CD4-positive, alpha-beta memory T cell (primary cell): ENCODE measurements around the gene CLDN9. TPM values are rescaled to one million over a fixed set of nuclear protein-coding genes. Genes with fewer than 3 reads are reported as not detected.

ENCODE experiments used
- CTCF ChIA-PET: fragments of 350-600 bp; sonication (Branson Sonifier 250); formaldehyde crosslinking; loops from one replicate; lab custom pipeline; 2021; ENCODE audit warnings: inconsistent platforms; ENCODE audit not compliant: partially characterized antibody; lab: Charles Lee
- POLR2A ChIA-PET: fragments of 350-600 bp; sonication (Branson Sonifier 250); formaldehyde crosslinking; loops from one replicate; lab custom pipeline; 2021; ENCODE audit not compliant: partially characterized antibody; lab: Charles Lee
- DNase-seq, 5 donors: peaks; one replicate each; pipeline versions ENCODE4 v3.0.0 to v3.0.0-alpha.2; 2020 to 2022; ENCODE audit warnings: mixed read lengths in 1 of 5
- H3K27ac ChIP-seq: one replicate; pipeline ENCODE4 v1.7.0; 2013; ENCODE audit warnings: low read depth, low read length
- H3K27me3 ChIP-seq: 2 replicates; pipeline ENCODE4 v1.7.0; 2013; ENCODE audit warnings: mild to moderate bottlenecking, low read length, moderate library complexity; ENCODE audit not compliant: insufficient read depth
- H3K36me3 ChIP-seq: 2 replicates; pipeline ENCODE4 v1.7.0; 2013; ENCODE audit warnings: mild to moderate bottlenecking, low read length, moderate library complexity; ENCODE audit not compliant: insufficient read depth
- H3K4me1 ChIP-seq: 2 replicates; pipeline ENCODE4 v1.7.0; 2013; ENCODE audit warnings: mild to moderate bottlenecking, low read length, moderate library complexity; ENCODE audit not compliant: insufficient read depth
- H3K4me3 ChIP-seq, 2 donors: one replicate each; pipeline ENCODE4 v1.7.0; 2013; ENCODE audit warnings: low read length in 2 of 2, mild to moderate bottlenecking in 1 of 2
- H3K9me3 ChIP-seq, 2 donors: one replicate each; pipeline ENCODE4 v1.7.0; 2013; ENCODE audit warnings: low read length in 2 of 2, control low read depth in 1 of 2; ENCODE audit not compliant: control insufficient read depth in 1 of 2
- H3K27ac Mint-ChIP-seq, 7 donors: one replicate each; pipeline ENCODE4 v1.8.0; 2020 to 2021; ENCODE audit warnings: mixed read lengths in 7 of 7, mild to moderate bottlenecking in 6 of 7, inconsistent platforms in 3 of 7, moderate library complexity in 3 of 7
- H3K27me3 Mint-ChIP-seq, 2 donors: one replicate each; pipeline ENCODE4 v1.8.0; 2020 to 2021; ENCODE audit warnings: mixed read lengths in 2 of 2
- H3K36me3 Mint-ChIP-seq, 2 donors: one replicate each; pipeline ENCODE4 v1.8.0; 2020 to 2021; ENCODE audit warnings: mixed read lengths in 2 of 2, inconsistent platforms in 1 of 2, mild to moderate bottlenecking in 1 of 2
- H3K4me1 Mint-ChIP-seq, 4 donors: one replicate each; pipeline ENCODE4 v1.8.0; 2020 to 2021; ENCODE audit warnings: mixed read lengths in 4 of 4, mild to moderate bottlenecking in 1 of 4
- H3K4me3 Mint-ChIP-seq, 8 donors: one replicate each; pipeline ENCODE4 v1.8.0; 2020 to 2021; ENCODE audit warnings: mixed read lengths in 8 of 8, mild to moderate bottlenecking in 7 of 8, moderate library complexity in 6 of 8, inconsistent platforms in 3 of 8
- H3K9me3 Mint-ChIP-seq, 8 donors: one replicate each; pipeline ENCODE4 v1.8.0; 2020 to 2021; ENCODE audit warnings: mixed read lengths in 8 of 8, mild to moderate bottlenecking in 5 of 8, inconsistent platforms in 3 of 8, moderate library complexity in 1 of 8
- intact Hi-C: fragments of 100-400 bp; cut with micrococcal nuclease; formaldehyde crosslinking; loops from one replicate; pipeline ENCODE4 v1.15.1; 2023
- polyA plus RNA-seq, 2 donors: library from polyadenylated mRNA; unstranded; fragments of 300-500 nt; fragmentation: Illumina TruSeq; gene quantifications; one replicate each; pipeline ENCODE4 v1.2.3, GENCODE V29; 2021
- total RNA-seq, 2 experiments: library from RNA; stranded (reverse); gene quantifications; one replicate each; pipeline ENCODE4 v1.2.3, GENCODE V29; 2021

Gene CLDN9
- total and polyA plus RNA-seq, 4 experiments from 2014 or later: not detected

DNA sequence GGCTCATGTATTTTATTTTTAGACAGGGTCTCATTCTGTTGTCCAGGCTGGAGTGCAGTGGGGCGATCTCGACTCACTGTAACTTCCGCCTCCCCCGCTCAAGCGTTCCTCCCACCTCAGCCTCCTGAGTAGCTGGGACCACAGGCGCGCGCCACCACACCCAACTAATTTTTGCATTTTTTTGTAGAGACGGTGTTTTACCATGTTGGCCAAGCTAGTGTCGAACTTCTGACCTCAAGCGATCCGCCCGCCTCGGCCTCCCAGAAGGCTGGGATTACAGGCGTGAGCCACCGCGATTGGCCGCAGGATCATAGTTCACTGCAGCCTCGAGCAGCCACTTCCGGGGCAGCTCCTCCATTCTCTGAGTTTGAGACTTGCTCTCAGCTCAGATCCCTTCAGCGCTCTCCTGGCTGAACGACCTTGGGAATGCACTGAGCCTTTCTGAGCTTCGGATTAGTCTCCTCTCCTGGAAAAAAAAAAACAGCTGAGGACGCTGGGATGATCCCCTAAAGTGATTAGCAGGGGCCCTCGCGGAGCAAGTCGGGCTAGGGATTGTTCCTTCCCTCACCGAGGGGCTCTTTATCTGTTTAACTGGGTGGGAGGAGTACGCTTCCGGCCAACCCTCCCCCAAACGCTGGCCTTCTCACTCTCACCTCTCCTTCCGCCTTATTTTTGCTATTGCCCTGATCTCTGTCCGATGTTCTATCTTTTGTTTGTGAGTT lies 31.4 kb upstream of the CLDN9 start:
- Mint-ChIP-seq H3K27me3 (peaks cover 2% of the 10 kb centered on the region in 2 donors), H3K9me3 (no peaks in the 10 kb centered on the region), H3K4me3 (peak overlapping the region; percentile 79 to 87 (median 84)), H3K36me3 (peaks cover 0 to 1% of the 10 kb centered on the region in 2 donors), H3K4me1 (peaks cover 0 to 14% (median 6%) of the 10 kb centered on the region in 4 donors), H3K27ac (peak overlapping the region in 5 of 7 donors; percentile 55 to 89 (median 68))
- POLR2A ChIA-PET: interaction anchor here (0.6 to 5.4 kb wide), 7 partner anchors 14 to 148 kb away, joined by 3 to 49 read pairs (median 5); partner anchors contain the start of genes FLYWCH1, FLYWCH2, KREMEN2 and PAQR4
- Histone ChIP-seq H3K27me3 (no peaks in the 10 kb centered on the region), H3K4me1 (peaks cover 16% of the 10 kb centered on the region), H3K36me3 (no peaks in the 10 kb centered on the region), H3K4me3 (peak overlapping the region in 1 of 2 donors; percentile 73), H3K9me3 (no peaks in the 10 kb centered on the region), H3K27ac (no peak overlapping the region)
- DNase-seq: no peak
- intact Hi-C loops: no loop called here
- CTCF ChIA-PET: interaction anchor here (0.8 to 1.2 kb wide), 4 partner anchors 9 to 96 kb away, joined by 3 to 4 read pairs (median 3); no protein-coding TSS in a partner anchor

DNA sequence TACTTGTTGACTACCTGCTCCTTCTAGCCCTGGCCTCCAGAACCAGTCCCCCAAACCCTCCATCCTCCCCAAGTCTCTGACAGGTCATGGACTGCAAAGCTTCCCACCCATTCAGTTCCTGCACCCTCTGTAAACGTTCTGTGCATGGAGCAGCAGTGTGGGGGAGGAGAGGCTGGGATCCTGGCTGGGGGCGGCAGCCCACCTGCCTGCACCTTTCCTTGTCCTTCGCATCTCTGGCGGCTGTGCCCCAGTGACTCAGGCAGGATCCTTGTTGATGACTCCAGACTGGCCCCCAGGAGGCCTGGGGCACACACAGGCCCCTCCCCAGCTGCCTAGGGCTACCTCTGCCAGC lies 30.8 kb upstream of the CLDN9 start:
- Mint-ChIP-seq H3K27me3 (peaks cover 2% of the 10 kb centered on the region in 2 donors), H3K4me1 (peaks cover 0 to 14% (median 6%) of the 10 kb centered on the region in 4 donors), H3K36me3 (peaks cover 0 to 1% of the 10 kb centered on the region in 2 donors), H3K27ac (peak overlapping the region in 3 of 7 donors; percentile 58 to 69 (median 68)), H3K4me3 (peak overlapping the region; percentile 79 to 87 (median 84)), H3K9me3 (no peaks in the 10 kb centered on the region)
- Histone ChIP-seq H3K4me1 (peaks cover 16% of the 10 kb centered on the region), H3K27me3 (no peaks in the 10 kb centered on the region), H3K4me3 (no peak overlapping the region), H3K36me3 (no peaks in the 10 kb centered on the region), H3K9me3 (no peaks in the 10 kb centered on the region), H3K27ac (no peak overlapping the region)
- CTCF ChIA-PET: interaction anchor here (0.9 to 1.2 kb wide), 3 partner anchors 20 to 96 kb away, joined by 3 to 4 read pairs (median 3); partner anchors contain the start of gene FLYWCH1
- DNase-seq: no peak
- POLR2A ChIA-PET: interaction anchor here (5.4 kb wide), 1 partner anchor 14 kb away, joined by 49 read pairs; the partner anchor contains the start of genes KREMEN2 and PAQR4
- intact Hi-C loops: no loop called here

DNA sequence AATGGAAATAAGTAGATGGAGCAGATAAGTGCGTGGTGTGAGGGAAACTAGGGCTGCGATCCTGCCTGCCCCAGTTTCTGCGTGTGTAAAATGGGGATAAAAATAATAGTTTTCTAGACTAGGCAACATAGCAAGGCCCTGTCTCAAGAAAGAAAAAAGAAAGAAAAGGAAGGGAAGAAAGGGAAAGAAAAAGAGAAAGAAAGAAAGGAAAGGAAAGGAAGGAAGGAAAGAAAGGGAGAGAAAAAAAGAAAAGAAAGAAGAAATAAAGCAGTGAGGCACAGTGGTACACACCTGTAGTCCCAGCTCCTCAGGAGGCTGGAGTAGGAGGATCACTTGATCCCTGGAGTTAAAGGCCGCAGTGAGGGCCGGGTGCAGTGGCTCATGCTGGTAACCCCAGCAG lies 30.3 kb upstream of the CLDN9 start:
- Mint-ChIP-seq H3K9me3 (no peaks in the 10 kb centered on the region), H3K4me3 (peak overlapping the region in 1 of 8 donors; percentile 27), H3K36me3 (peaks cover 0 to 1% of the 10 kb centered on the region in 2 donors), H3K4me1 (peaks cover 0 to 14% (median 6%) of the 10 kb centered on the region in 4 donors), H3K27me3 (peaks cover 0 to 2% of the 10 kb centered on the region in 2 donors), H3K27ac (peak overlapping the region in 2 of 7 donors; percentile 12 to 58)
- H3K36me3 ChIP-seq: no peaks in the 10 kb centered on the region
- no peaks in the 10 kb centered on the region for H3K9me3 ChIP-seq
- peaks cover 16% of the 10 kb centered on the region for H3K4me1 ChIP-seq
- no peak overlapping the region for H3K27ac ChIP-seq
- no peak overlapping the region for H3K4me3 ChIP-seq
- no peak for DNase-seq
- H3K27me3 ChIP-seq: no peaks in the 10 kb centered on the region
- CTCF ChIA-PET: interaction anchor here (0.7 to 1.4 kb wide), 7 partner anchors 17 to 302 kb away, joined by 3 read pairs; partner anchors contain the start of gene FLYWCH1
- intact Hi-C loops: no loop called here
- POLR2A ChIA-PET: interaction anchor here (5.4 kb wide), 1 partner anchor 15 kb away, joined by 49 read pairs; the partner anchor contains the start of genes KREMEN2 and PAQR4

DNA sequence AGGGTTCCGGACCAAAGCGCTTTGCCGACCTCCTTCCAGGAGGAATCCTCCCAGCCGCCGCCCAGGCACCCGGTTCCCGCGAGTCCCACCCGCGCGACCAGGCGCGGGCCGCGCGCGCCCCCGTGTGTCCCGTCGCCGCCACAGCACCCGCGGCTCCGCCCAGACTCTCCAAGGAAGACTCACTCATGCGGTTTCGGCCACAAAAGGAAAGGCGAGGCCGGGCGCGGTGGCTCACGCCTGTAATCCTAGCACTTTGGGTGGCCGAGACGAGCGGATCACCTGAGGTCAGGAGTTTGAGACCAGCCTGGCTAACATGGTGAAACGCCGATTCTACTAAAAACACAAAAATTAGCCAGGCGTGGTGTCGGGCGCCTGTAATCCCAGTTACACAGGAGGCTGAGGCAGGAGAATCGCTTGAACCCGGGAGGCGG lies 29.0 kb upstream of the CLDN9 start:
- no peak overlapping the region for H3K27ac ChIP-seq
- H3K4me1 ChIP-seq: peaks cover 16% of the 10 kb centered on the region
- H3K36me3 Mint-ChIP-seq: peaks cover 0 to 1% of the 10 kb centered on the region in 2 donors
- H3K9me3 ChIP-seq: no peaks in the 10 kb centered on the region
- CTCF ChIA-PET: interaction anchor here (1.0 to 1.4 kb wide), 2 partner anchors 22 to 45 kb away, joined by 3 read pairs; no protein-coding TSS in a partner anchor
- intact Hi-C loops: loop anchor here (1.0 kb wide), 1 partner anchor 22 kb away; no protein-coding TSS in a partner anchor
- no peak overlapping the region for H3K4me3 ChIP-seq
- H3K27me3 ChIP-seq: no peaks in the 10 kb centered on the region
- H3K4me3 Mint-ChIP-seq: peak overlapping the region in 2 of 8 donors; percentile 20 to 51
- H3K27ac Mint-ChIP-seq: no peak overlapping the region
- no peaks in the 10 kb centered on the region for H3K9me3 Mint-ChIP-seq
- peaks cover 0 to 14% (median 6%) of the 10 kb centered on the region in 4 donors for H3K4me1 Mint-ChIP-seq
- POLR2A ChIA-PET: interaction anchor here (5.4 kb wide), 1 partner anchor 16 kb away, joined by 49 read pairs; the partner anchor contains the start of genes KREMEN2 and PAQR4
- no peaks in the 10 kb centered on the region for H3K27me3 Mint-ChIP-seq
- peak in 3 of 5 donors; percentile 48 to 55 (median 48) for DNase-seq
- no peaks in the 10 kb centered on the region for H3K36me3 ChIP-seq

DNA sequence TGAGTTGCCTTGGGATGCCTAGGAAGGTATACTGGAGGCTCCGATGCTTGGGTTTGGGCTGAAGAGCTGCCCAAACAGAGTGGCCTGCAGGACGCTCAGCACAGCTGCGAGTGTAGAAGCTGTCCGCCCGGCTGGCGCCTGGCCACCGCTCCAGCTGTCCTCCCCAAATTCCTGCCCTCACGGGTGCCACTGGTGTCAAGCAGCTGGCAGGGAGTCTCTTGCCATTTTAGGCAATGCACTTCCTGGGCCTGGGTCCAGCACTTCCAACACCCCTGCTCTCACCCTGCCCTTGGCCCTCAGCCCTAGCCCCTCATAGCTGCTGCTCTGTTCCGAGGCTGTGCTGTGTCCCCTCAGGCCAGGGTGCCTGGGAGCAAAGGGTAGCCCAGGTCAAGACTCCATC lies 27.3 kb upstream of the CLDN9 start:
- Mint-ChIP-seq H3K27ac (no peak overlapping the region), H3K4me1 (peaks cover 0 to 14% (median 6%) of the 10 kb centered on the region in 4 donors), H3K4me3 (no peak overlapping the region), H3K9me3 (no peaks in the 10 kb centered on the region), H3K27me3 (no peaks in the 10 kb centered on the region), H3K36me3 (peaks cover 0 to 1% of the 10 kb centered on the region in 2 donors)
- Histone ChIP-seq H3K27ac (no peak overlapping the region), H3K4me1 (peaks cover 8% of the 10 kb centered on the region), H3K27me3 (no peaks in the 10 kb centered on the region), H3K9me3 (no peaks in the 10 kb centered on the region), H3K4me3 (no peak overlapping the region), H3K36me3 (no peaks in the 10 kb centered on the region)
- no peak for DNase-seq
- intact Hi-C loops: no loop called here
- ChIA-PET POLR2A (no interaction called here), CTCF (interaction anchor here (1.3 kb wide), 1 partner anchor 42 kb away, joined by 5 read pairs; no protein-coding TSS in a partner anchor)

DNA sequence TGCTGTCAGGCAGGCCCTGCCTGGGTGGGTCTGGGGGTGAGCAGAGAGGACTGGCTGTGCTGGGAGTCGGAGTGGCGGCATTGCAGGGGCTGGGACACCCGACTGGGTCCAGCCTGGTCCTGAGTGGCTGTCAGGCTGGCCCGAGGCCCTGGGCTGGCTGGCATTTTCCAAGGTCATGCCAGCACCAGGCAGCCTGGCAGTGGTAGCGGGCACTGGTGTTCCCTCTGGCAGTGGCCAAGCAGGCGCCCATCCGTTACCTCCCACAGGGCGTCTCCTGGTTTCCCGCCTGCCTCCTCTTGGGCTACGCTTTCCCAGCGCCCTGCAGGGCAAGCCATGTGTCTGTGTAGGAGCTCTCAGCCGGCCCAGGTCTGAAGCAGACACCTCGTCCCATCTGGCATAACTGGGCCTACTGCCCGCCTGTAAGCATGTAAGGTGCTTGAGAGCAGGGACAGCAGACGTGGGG lies 26.8 kb upstream of the CLDN9 start:
- no peak overlapping the region for H3K27ac Mint-ChIP-seq
- Histone ChIP-seq H3K9me3 (no peaks in the 10 kb centered on the region), H3K27me3 (no peaks in the 10 kb centered on the region), H3K27ac (no peak overlapping the region), H3K4me3 (no peak overlapping the region), H3K4me1 (peaks cover 6% of the 10 kb centered on the region), H3K36me3 (no peaks in the 10 kb centered on the region)
- CTCF ChIA-PET: interaction anchor here (1.3 kb wide), 1 partner anchor 42 kb away, joined by 5 read pairs; no protein-coding TSS in a partner anchor
- POLR2A ChIA-PET: no interaction called here
- no peaks in the 10 kb centered on the region for H3K9me3 Mint-ChIP-seq
- peaks cover 0 to 1% of the 10 kb centered on the region in 2 donors for H3K36me3 Mint-ChIP-seq
- intact Hi-C loops: no loop called here
- no peak overlapping the region for H3K4me3 Mint-ChIP-seq
- H3K4me1 Mint-ChIP-seq: peaks cover 0 to 14% (median 6%) of the 10 kb centered on the region in 4 donors
- DNase-seq: no peak
- H3K27me3 Mint-ChIP-seq: no peaks in the 10 kb centered on the region
